ENCODE results near the gene EIF2S2.

Gene EIF2S2

GRCh38 chr20:34041226-34041625 lies 70.8 kb downstream of the EIF2S2 start:
- no peak for DNase-seq (ENCODE audit: extremely low spot score)
- no peak for TF ChIP-seq HDGF (IDR thresholded peaks at IDR 0.05; ENCODE audit: borderline replicate concordance)
- TF ChIP-seq ELF4 (IDR thresholded peaks at IDR 0.05) = no peak
- ChIA-PET CTCF (no interaction called here), POLR2A (no interaction called here)

GRCh38 chr20:34040300-34040995 lies 71.6 kb downstream of the EIF2S2 start:
- CTCF ChIA-PET = no interaction called here
- DNase-seq (ENCODE audit: extremely low spot score) = no peak
- POLR2A ChIA-PET = no interaction called here
- TF ChIP-seq L3MBTL2 (conservative IDR thresholded peaks at IDR 0.05) = no peak
- no peak for TF ChIP-seq FOXK2 (IDR thresholded peaks at IDR 0.05)
- TF ChIP-seq PKNOX1 (IDR thresholded peaks at IDR 0.05) = no peak
- no peak for TF ChIP-seq HDGF (IDR thresholded peaks at IDR 0.05; ENCODE audit: borderline replicate concordance)
- no peak for TF ChIP-seq SUZ12 (IDR thresholded peaks at IDR 0.05)
- TF ChIP-seq LEF1 (IDR thresholded peaks at IDR 0.05; ENCODE audit: borderline replicate concordance) = no peak
- TF ChIP-seq FOXA1 (IDR thresholded peaks at IDR 0.05) = no peak
- TF ChIP-seq ZNF384 (IDR thresholded peaks at IDR 0.05) = no peak

Data from HEK293T (cell line).